Endodermal cell (in vitro differentiated cells): ENCODE measurements around the gene MMP8. TPM values are rescaled to one million over a fixed set of nuclear protein-coding genes. Genes with fewer than 3 reads are reported as not detected.
A peak's percentile ranks its signal among the peaks of the same experiment; 100 is the strongest.

Experiments
- DNase-seq: peaks from one replicate; pipeline ENCODE4 v3.0.0-alpha.2; 2017
- H3K27ac ChIP-seq: 2 replicates; pipeline ENCODE4 v1.5.1; 2013; ENCODE audit warnings: mild to moderate bottlenecking, low read depth, low read length, moderate library complexity
- H3K27me3 ChIP-seq: 2 replicates; pipeline ENCODE4 v1.6.1; 2013; ENCODE audit warnings: mild to moderate bottlenecking, low read length, moderate library complexity; ENCODE audit not compliant: insufficient read depth, control insufficient read depth, poor library complexity, severe bottlenecking
- H3K36me3 ChIP-seq: 2 replicates; pipeline ENCODE4 v1.7.0; 2013; ENCODE audit warnings: mild to moderate bottlenecking, low read length, moderate library complexity; ENCODE audit not compliant: control insufficient read depth, insufficient read depth
- H3K4me1 ChIP-seq: one replicate; pipeline ENCODE4 v1.7.0; 2013; ENCODE audit warnings: low read length; ENCODE audit not compliant: control insufficient read depth, insufficient read depth
- H3K4me3 ChIP-seq: 2 replicates; pipeline ENCODE4 v1.5.1; 2013; ENCODE audit warnings: mild to moderate bottlenecking, low read length, moderate library complexity
- H3K9ac ChIP-seq: 2 replicates; pipeline ENCODE4 v1.6.1; 2013; ENCODE audit warnings: mild to moderate bottlenecking, low read length, moderate library complexity; ENCODE audit not compliant: poor library complexity, severe bottlenecking; ENCODE audit errors: extremely low read depth
- H3K9me3 ChIP-seq: 2 replicates; pipeline ENCODE4 v1.6.1; 2013; ENCODE audit warnings: mild to moderate bottlenecking, low read length, moderate library complexity; ENCODE audit not compliant: control insufficient read depth
- H3K27ac Mint-ChIP-seq: 2 replicates; pipeline ENCODE4 v1.8.0; 2020; ENCODE audit warnings: mixed read lengths
- H3K27me3 Mint-ChIP-seq: 2 replicates; pipeline ENCODE4 v1.8.0; 2021; ENCODE audit warnings: mild to moderate bottlenecking, mixed read lengths; ENCODE audit not compliant: insufficient read depth
- H3K36me3 Mint-ChIP-seq: 2 replicates; pipeline ENCODE4 v1.8.0; 2020; ENCODE audit warnings: low read depth, mixed read lengths
- H3K4me1 Mint-ChIP-seq: 2 replicates; pipeline ENCODE4 v1.8.0; 2020; ENCODE audit warnings: mixed read lengths
- H3K4me3 Mint-ChIP-seq: 2 replicates; pipeline ENCODE4 v1.8.0; 2020; ENCODE audit warnings: mild to moderate bottlenecking, moderate library complexity, mixed read lengths
- H3K9me3 Mint-ChIP-seq: 2 replicates; pipeline ENCODE4 v1.8.0; 2020; ENCODE audit warnings: mild to moderate bottlenecking, mixed read lengths
- WGBS, 2 experiments: methylation state at CpG; one replicate each; pipeline versions ENCODE4 v1.1.5 to v1.1.7; 2013; ENCODE audit warnings: missing lambda C conversion rate in 2 of 2, mixed read lengths in 1 of 2; ENCODE audit not compliant: insufficient coverage in 1 of 2, insufficient read length in 1 of 2; 5-methylcytosine and 5-hydroxymethylcytosine counted together
- total RNA-seq, 2 donors: library from RNA; stranded (reverse); fragmentation: NEBNext Ultra II Directional in 1 of 2; extraction: Animal tissue kit (Norgen Biotek cat#: 25700) in 1 of 2; gene quantifications; 2 replicates in 1 of 2; 3 replicates in 1 of 2; pipeline ENCODE4 v1.2.1, GENCODE V29; 2021
- TF ChIP-seq, protein P1 (sequence below): fragments of 200-600 bp; sonication (generic); conservative IDR thresholded peaks from 2 replicates; pipeline ENCODE4 v1.5.0; 2021; ENCODE audit warnings: antibody characterized with exemption, mild to moderate bottlenecking

MMP8 gene
- total RNA-seq, 2 donors from 2014 or later = not detected

- no peaks in the 10 kb centered on the region for H3K9me3 ChIP-seq
- H3K4me3 Mint-ChIP-seq = no peak overlapping the region
- DNase-seq = no peak
- no peak overlapping the region for H3K9ac ChIP-seq
- H3K4me1 Mint-ChIP-seq = peaks cover 5% of the 10 kb centered on the region
- TF ChIP-seq, protein P1, sequence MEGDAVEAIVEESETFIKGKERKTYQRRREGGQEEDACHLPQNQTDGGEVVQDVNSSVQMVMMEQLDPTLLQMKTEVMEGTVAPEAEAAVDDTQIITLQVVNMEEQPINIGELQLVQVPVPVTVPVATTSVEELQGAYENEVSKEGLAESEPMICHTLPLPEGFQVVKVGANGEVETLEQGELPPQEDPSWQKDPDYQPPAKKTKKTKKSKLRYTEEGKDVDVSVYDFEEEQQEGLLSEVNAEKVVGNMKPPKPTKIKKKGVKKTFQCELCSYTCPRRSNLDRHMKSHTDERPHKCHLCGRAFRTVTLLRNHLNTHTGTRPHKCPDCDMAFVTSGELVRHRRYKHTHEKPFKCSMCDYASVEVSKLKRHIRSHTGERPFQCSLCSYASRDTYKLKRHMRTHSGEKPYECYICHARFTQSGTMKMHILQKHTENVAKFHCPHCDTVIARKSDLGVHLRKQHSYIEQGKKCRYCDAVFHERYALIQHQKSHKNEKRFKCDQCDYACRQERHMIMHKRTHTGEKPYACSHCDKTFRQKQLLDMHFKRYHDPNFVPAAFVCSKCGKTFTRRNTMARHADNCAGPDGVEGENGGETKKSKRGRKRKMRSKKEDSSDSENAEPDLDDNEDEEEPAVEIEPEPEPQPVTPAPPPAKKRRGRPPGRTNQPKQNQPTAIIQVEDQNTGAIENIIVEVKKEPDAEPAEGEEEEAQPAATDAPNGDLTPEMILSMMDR = no peak
- H3K4me1 ChIP-seq = no peaks in the 10 kb centered on the region
- no peaks in the 10 kb centered on the region for H3K36me3 ChIP-seq
- no peaks in the 10 kb centered on the region for H3K36me3 Mint-ChIP-seq
- WGBS, 2 experiments = 50 to 80% methylated on average over 1 to 2 of the region's 2 CpGs
- H3K4me3 ChIP-seq = no peak overlapping the region
- H3K9me3 Mint-ChIP-seq = no peaks in the 10 kb centered on the region
- no peak overlapping the region for H3K27ac ChIP-seq
- no peak overlapping the region for H3K27ac Mint-ChIP-seq
- no peaks in the 10 kb centered on the region for H3K27me3 Mint-ChIP-seq
- no peaks in the 10 kb centered on the region for H3K27me3 ChIP-seq
Measured at GRCh38 chr11:102762361-102762767, 37.6 kb upstream of the MMP8 start.

DNA sequence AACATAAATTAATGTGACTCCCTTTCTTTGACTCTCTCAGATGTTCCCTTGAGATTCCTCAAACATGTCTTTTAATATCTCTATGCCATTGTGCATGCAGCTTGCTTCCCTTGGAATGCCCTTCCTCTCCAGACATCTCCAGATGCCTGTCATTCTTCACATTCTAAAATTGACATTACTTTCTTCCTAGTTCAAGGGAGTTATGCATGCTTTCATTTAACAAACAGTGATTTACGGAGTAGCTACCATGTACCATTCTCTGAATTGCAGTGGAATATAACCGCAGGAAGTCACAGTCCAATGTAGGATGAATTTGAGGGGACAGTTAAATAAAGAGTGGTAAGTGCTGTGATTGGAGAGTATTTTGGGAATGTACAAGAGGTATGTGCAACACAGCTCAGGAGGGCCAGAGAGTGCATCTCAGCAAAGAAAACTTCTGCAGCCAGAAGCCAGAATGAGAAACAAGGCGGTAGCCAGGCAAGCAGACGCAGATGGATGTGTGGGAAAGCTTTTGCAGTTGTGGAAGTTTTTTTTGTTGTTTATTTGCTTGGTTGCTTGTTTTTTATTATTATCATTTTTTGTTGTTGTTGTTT lies 37.0 kb upstream of the MMP8 start:
- Mint-ChIP-seq H3K9me3 (no peaks in the 10 kb centered on the region), H3K27me3 (no peaks in the 10 kb centered on the region), H3K4me3 (no peak overlapping the region), H3K4me1 (peaks cover 5% of the 10 kb centered on the region), H3K27ac (no peak overlapping the region), H3K36me3 (no peaks in the 10 kb centered on the region)
- DNase-seq = no peak
- TF ChIP-seq, protein P1 = no peak
- Histone ChIP-seq H3K4me1 (no peaks in the 10 kb centered on the region), H3K36me3 (no peaks in the 10 kb centered on the region), H3K9ac (no peak overlapping the region), H3K27ac (peak overlapping the region; percentile 26), H3K4me3 (no peak overlapping the region), H3K9me3 (no peaks in the 10 kb centered on the region), H3K27me3 (no peaks in the 10 kb centered on the region)
- WGBS, 2 experiments = 69 to 93% methylated on average over 3 to 4 of the region's 4 CpGs

- Mint-ChIP-seq H3K27ac (no peak overlapping the region), H3K27me3 (no peaks in the 10 kb centered on the region), H3K9me3 (no peaks in the 10 kb centered on the region), H3K4me1 (peaks cover 5% of the 10 kb centered on the region), H3K36me3 (no peaks in the 10 kb centered on the region), H3K4me3 (no peak overlapping the region)
- DNase-seq = no peak
- H3K27me3 ChIP-seq = no peaks in the 10 kb centered on the region
- TF ChIP-seq, protein P1 = no peak
- no peak overlapping the region for H3K27ac ChIP-seq
- no peak overlapping the region for H3K4me3 ChIP-seq
- 92 to 100% methylated on average over 2 to 4 of the region's 4 CpGs for WGBS, 2 experiments
- H3K36me3 ChIP-seq = no peaks in the 10 kb centered on the region
- H3K9me3 ChIP-seq = no peaks in the 10 kb centered on the region
- no peaks in the 10 kb centered on the region for H3K4me1 ChIP-seq
- H3K9ac ChIP-seq = no peak overlapping the region
Measured at GRCh38 chr11:102760344-102761035, 35.7 kb upstream of the MMP8 start.
